ACC112 (cell line): ENCODE data around the gene CCDC148.

ENCODE experiments used
- H2AFZ ChIP-seq: fragments of 200-600 bp; sonication (generic); one replicate; pipeline ENCODE4 v1.6.0; 2017; ENCODE audit warnings: antibody characterized with exemption, low read length; ENCODE audit not compliant: unreplicated experiment
- H3K27ac ChIP-seq: fragments of 200-600 bp; sonication (generic); 2 replicates; pipeline ENCODE4 v1.5.1; 2014; ENCODE audit warnings: low read depth, mild to moderate bottlenecking, antibody characterized with exemption, low read length, moderate library complexity
- H3K27me3 ChIP-seq: fragments of 200-600 bp; sonication (generic); 2 replicates; pipeline ENCODE4 v1.6.1; 2014; ENCODE audit warnings: mild to moderate bottlenecking, antibody characterized with exemption, low read length, moderate library complexity, mixed read lengths; ENCODE audit not compliant: insufficient read depth
- H3K36me3 ChIP-seq: fragments of 200-600 bp; sonication (generic); 2 replicates; pipeline ENCODE4 v1.6.1; 2016; ENCODE audit warnings: mild to moderate bottlenecking, antibody characterized with exemption, low read length, moderate library complexity, mixed read lengths; ENCODE audit not compliant: insufficient read depth
- H3K4me1 ChIP-seq: fragments of 200-600 bp; sonication (generic); one replicate; pipeline ENCODE4 v1.6.1; 2016; ENCODE audit warnings: low read length, mixed read lengths; ENCODE audit not compliant: insufficient read depth, unreplicated experiment, control insufficient read depth
- H3K4me3 ChIP-seq: fragments of 200-600 bp; sonication (generic); 2 replicates; pipeline ENCODE4 v1.5.1; 2014; ENCODE audit warnings: mild to moderate bottlenecking, low read depth, low read length
- H3K79me2 ChIP-seq: fragments of 200-600 bp; sonication (generic); one replicate; pipeline ENCODE4 v1.6.0; 2016; ENCODE audit warnings: low read length; ENCODE audit not compliant: control insufficient read depth, unreplicated experiment, insufficient read depth

The CCDC148 gene

GRCh38 chr2:158305501-158305900 lies 151.1 kb downstream of the CCDC148 start:
- H3K79me2 ChIP-seq: no peaks in the 10 kb centered on the region
- H3K27me3 ChIP-seq: no peaks in the 10 kb centered on the region
- no peak overlapping the region for H3K4me3 ChIP-seq
- no peak overlapping the region for H3K27ac ChIP-seq
- H3K36me3 ChIP-seq: no peaks in the 10 kb centered on the region
- H2AFZ ChIP-seq: no peak overlapping the region
- H3K4me1 ChIP-seq: no peaks in the 10 kb centered on the region

- H3K4me3 ChIP-seq: no peak overlapping the region
- H3K79me2 ChIP-seq: no peaks in the 10 kb centered on the region
- no peak overlapping the region for H2AFZ ChIP-seq
- no peaks in the 10 kb centered on the region for H3K36me3 ChIP-seq
- H3K4me1 ChIP-seq: no peaks in the 10 kb centered on the region
- no peaks in the 10 kb centered on the region; the same call in 1 of the 2 replicates for H3K27me3 ChIP-seq
- H3K27ac ChIP-seq: no peak overlapping the region
Measured at GRCh38 chr2:158300394-158300793, 156.2 kb downstream of the CCDC148 start.

- H2AFZ ChIP-seq: no peak overlapping the region
- H3K36me3 ChIP-seq: no peaks in the 10 kb centered on the region
- H3K27ac ChIP-seq: no peak overlapping the region
- H3K4me3 ChIP-seq: no peak overlapping the region
- no peaks in the 10 kb centered on the region for H3K79me2 ChIP-seq
- H3K27me3 ChIP-seq: peaks cover under 1% of the 10 kb centered on the region; the same call in 1 of the 2 replicates
- no peaks in the 10 kb centered on the region for H3K4me1 ChIP-seq
Measured at GRCh38 chr2:158297606-158298005, 158.9 kb downstream of the CCDC148 start.

GRCh38 chr2:158297120-158297519 lies 159.4 kb downstream of the CCDC148 start:
- Histone ChIP-seq H3K4me3 (no peak overlapping the region), H3K79me2 (no peaks in the 10 kb centered on the region), H3K27me3 (peaks cover 5% of the 10 kb centered on the region; the same call in 1 of the 2 replicates), H3K27ac (no peak overlapping the region), H3K36me3 (no peaks in the 10 kb centered on the region), H3K4me1 (no peaks in the 10 kb centered on the region), H2AFZ (no peak overlapping the region)

- H3K27me3 ChIP-seq: peaks cover 11% of the 10 kb centered on the region
- H3K27ac ChIP-seq: no peak overlapping the region
- H3K79me2 ChIP-seq: no peaks in the 10 kb centered on the region
- no peak overlapping the region for H2AFZ ChIP-seq
- H3K36me3 ChIP-seq: no peaks in the 10 kb centered on the region
- H3K4me3 ChIP-seq: no peak overlapping the region
- H3K4me1 ChIP-seq: no peaks in the 10 kb centered on the region
Measured at GRCh38 chr2:158293722-158294121, 162.8 kb downstream of the CCDC148 start.

GRCh38 chr2:158291544-158292180 lies 164.9 kb downstream of the CCDC148 start:
- peaks cover 13% of the 10 kb centered on the region for H3K27me3 ChIP-seq
- H3K27ac ChIP-seq: no peak overlapping the region
- no peaks in the 10 kb centered on the region for H3K36me3 ChIP-seq
- H3K79me2 ChIP-seq: no peaks in the 10 kb centered on the region
- no peaks in the 10 kb centered on the region for H3K4me1 ChIP-seq
- H3K4me3 ChIP-seq: no peak overlapping the region
- no peak overlapping the region for H2AFZ ChIP-seq

- Histone ChIP-seq H3K36me3 (no peaks in the 10 kb centered on the region), H3K27ac (no peak overlapping the region)
Measured at GRCh38 chr2:158290225-158290624, 166.3 kb downstream of the CCDC148 start.

GRCh38 chr2:158276619-158277471 lies 179.7 kb downstream of the CCDC148 start:
- H3K27ac ChIP-seq: no peak overlapping the region
- no peaks in the 10 kb centered on the region for H3K79me2 ChIP-seq
- no peak overlapping the region for H3K4me3 ChIP-seq

More at GRCh38 chr2:158290225-158290624, 166.3 kb downstream of the CCDC148 start:
- Histone ChIP-seq H2AFZ (no peak overlapping the region), H3K4me3 (no peak overlapping the region), H3K27me3 (peaks cover 16% of the 10 kb centered on the region), H3K4me1 (no peaks in the 10 kb centered on the region), H3K79me2 (no peaks in the 10 kb centered on the region)

GRCh38 chr2:158273791-158274190 lies 182.8 kb downstream of the CCDC148 start:
- Histone ChIP-seq H3K4me1 (no peaks in the 10 kb centered on the region), H3K27ac (no peak overlapping the region)

More at GRCh38 chr2:158276619-158277471, 179.7 kb downstream of the CCDC148 start:
- Histone ChIP-seq H3K36me3 (no peaks in the 10 kb centered on the region), H3K27me3 (no peaks in the 10 kb centered on the region), H2AFZ (no peak overlapping the region), H3K4me1 (no peaks in the 10 kb centered on the region)

GRCh38 chr2:158270536-158270935 lies 186.0 kb downstream of the CCDC148 start:
- Histone ChIP-seq H3K36me3 (no peaks in the 10 kb centered on the region), H2AFZ (no peak overlapping the region), H3K27me3 (peaks cover 11% of the 10 kb centered on the region; the same call in 1 of the 2 replicates), H3K79me2 (no peaks in the 10 kb centered on the region), H3K4me3 (no peak overlapping the region), H3K27ac (no peak overlapping the region), H3K4me1 (no peaks in the 10 kb centered on the region)

More at GRCh38 chr2:158273791-158274190, 182.8 kb downstream of the CCDC148 start:
- no peak overlapping the region for H2AFZ ChIP-seq
- H3K27me3 ChIP-seq: peaks cover 11% of the 10 kb centered on the region; the same call in 1 of the 2 replicates
- H3K79me2 ChIP-seq: no peaks in the 10 kb centered on the region
- no peaks in the 10 kb centered on the region for H3K36me3 ChIP-seq
- H3K4me3 ChIP-seq: no peak overlapping the region
